Right cardiac atrium (tissue), 5 donors: Measurements from ENCODE around the gene CLDND2. TPM values are rescaled to one million over a fixed set of nuclear protein-coding genes. Genes with fewer than 3 reads are reported as not detected.
"Not testable (repeated sequence)": the region's sequence is repeated elsewhere in the genome, so short reads cannot be mapped to it uniquely, and the experiment has no call there.

Source experiments
- ATAC-seq, 2 donors: fragments of 200-7000 bp; cut with Tn5 transposase; one replicate each; pipeline versions ENCODE4 v1.8.0 to v1.9.1; 2020; ENCODE audit warnings: moderate library complexity in 2 of 2, mild to moderate bottlenecking in 1 of 2
- DNase-seq, 3 donors: peaks; one replicate each; pipeline ENCODE4 v3.0.0-alpha.2; 2020
- H3K27ac ChIP-seq: one replicate; pipeline ENCODE4 v1.5.1; 2013; ENCODE audit warnings: mild to moderate bottlenecking, low read length, control low read depth, moderate library complexity
- H3K27me3 ChIP-seq: one replicate; pipeline ENCODE4 v1.6.1; 2013; ENCODE audit not compliant: control insufficient read depth, insufficient read depth
- H3K4me1 ChIP-seq: one replicate; pipeline ENCODE4 v1.6.1; 2013; ENCODE audit warnings: low read length; ENCODE audit not compliant: control insufficient read depth, insufficient read depth
- H3K4me3 ChIP-seq: one replicate; pipeline ENCODE4 v1.5.1; 2013; ENCODE audit warnings: low read length, control low read depth
- H3K9me3 ChIP-seq: one replicate; pipeline ENCODE4 v1.6.1; 2013; ENCODE audit warnings: low read length; ENCODE audit not compliant: control insufficient read depth
- WGBS: extraction: QIAGEN DNeasy Blood & Tissue Kit; methylation state at CpG from one replicate; pipeline ENCODE4 v1.1.7; 2013; 5-methylcytosine and 5-hydroxymethylcytosine counted together
- intact Hi-C, 4 donors: fragments of 100-400 bp; cut with DNase I; formaldehyde crosslinking; loops; one replicate each; pipeline versions ENCODE4 v1.11.0 to v1.14.0; 2022 to 2023
- long read RNA-seq, 4 donors: library from polyadenylated mRNA; unstranded; transcript quantifications; one replicate each; pipeline ENCODE4 v2.0.0, GENCODE V29; 2020 to 2021
- polyA plus RNA-seq: library from polyadenylated mRNA; stranded (reverse); fragments of 200-250 nt; gene quantifications from one replicate; pipeline ENCODE4 v1.2.3, GENCODE V29; 2013
- total RNA-seq, 4 donors: library from RNA; stranded (reverse); fragmentation: NEBNext Ultra II Directional; extraction: Animal tissue kit (Norgen Biotek cat#: 25700); gene quantifications; one replicate each; pipeline ENCODE4 v1.2.1, GENCODE V29; 2021
- donor health status: healthy with polysubstance abuse.
- donor health status: DM: no; HTN: yes; CAD: no.
- donor health status: DM: no; HTN: no; CAD: no.
- donor health status: DM: no; HTN: yes; CAD: no; lungs with severe emphysema.
- donor health status: DM: yes; HTN: yes; CAD: no.

The CLDND2 gene
- total RNA-seq (1 to 10 TPM; 1.1 to 2.5 (median 2.2) TPM), polyA plus RNA-seq (0.45 TPM)
- long read RNA-seq, donor 1, result 0 reads
- long read RNA-seq, donor 2, partial matches to known transcripts, result 1 of 1 reads
- long read RNA-seq, donor 2, other reads (novel, unspliced or antisense), result 0 of 1 reads
- long read RNA-seq, donor 3, partial matches to known transcripts, result 2 of 2 reads
- long read RNA-seq, donor 3, other reads (novel, unspliced or antisense), result 0 of 2 reads
- long read RNA-seq, donor 4, partial matches to known transcripts, result 1 of 1 reads
- long read RNA-seq, donor 4, other reads (novel, unspliced or antisense), result 0 of 1 reads

DNA sequence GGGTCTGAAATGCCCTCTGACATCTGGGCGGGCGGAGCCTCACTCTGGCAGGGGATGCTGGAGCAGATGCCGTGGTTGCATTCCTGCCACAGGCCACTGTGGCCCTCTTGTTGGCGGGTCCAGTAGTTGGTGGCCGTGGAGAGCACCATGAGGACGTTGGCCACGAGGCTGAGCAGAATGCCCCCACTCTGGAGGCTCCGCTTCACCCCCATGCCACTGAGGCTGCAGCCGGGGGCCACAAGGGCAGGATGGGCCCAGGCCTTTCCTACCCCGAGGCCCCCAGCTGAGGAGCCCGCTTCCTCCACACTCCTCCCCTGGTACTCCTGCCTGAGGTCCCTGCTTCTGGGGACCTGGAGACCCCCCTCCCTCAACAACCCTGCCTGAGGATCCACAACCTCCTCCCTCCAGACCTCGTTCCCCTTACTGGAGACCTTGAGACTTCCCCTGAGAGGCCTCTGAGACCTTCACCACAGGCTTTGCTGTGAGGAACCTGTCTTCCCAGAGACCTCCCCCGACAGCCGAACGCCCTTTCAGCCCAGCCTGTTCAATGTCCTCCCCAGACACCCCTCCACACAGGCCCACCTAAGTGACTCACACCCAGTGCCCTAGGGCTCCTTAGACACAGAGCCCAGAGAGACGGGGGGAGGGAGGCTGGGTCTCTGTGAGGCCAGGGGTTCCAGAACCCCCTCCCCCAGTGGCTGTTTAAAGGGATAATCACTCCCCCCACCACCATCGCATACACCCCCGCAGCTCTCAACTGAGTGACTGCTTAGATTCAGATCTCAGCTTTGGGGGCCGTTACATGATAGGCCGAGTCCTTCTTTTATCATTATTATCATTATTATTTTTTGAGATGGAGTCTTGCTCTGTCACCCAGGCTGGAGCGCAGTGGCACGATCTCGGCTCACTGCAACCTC, at the start of gene CLDND2:
Gene CLDND2 (minus strand): TSS at position 638 of the 917 bp plus-strand sequence. CDS start 426 bp downstream, at position 212.
- intact Hi-C loops, result no loop called here
- Histone ChIP-seq H3K4me3 (peak within 1 kb of the TSS; percentile 37), H3K27me3 (no peaks in the 10 kb centered on the region), H3K4me1 (peaks cover 6% of the 10 kb centered on the region), H3K27ac (peak within 1 kb of the TSS; percentile 61), H3K9me3 (no peaks in the 10 kb centered on the region)
- no peak for ATAC-seq
- 62% methylated on average over 23 of the region's 23 CpGs for WGBS
- DNase-seq, result peak in 1 of 3 donors; percentile 56

DNA sequence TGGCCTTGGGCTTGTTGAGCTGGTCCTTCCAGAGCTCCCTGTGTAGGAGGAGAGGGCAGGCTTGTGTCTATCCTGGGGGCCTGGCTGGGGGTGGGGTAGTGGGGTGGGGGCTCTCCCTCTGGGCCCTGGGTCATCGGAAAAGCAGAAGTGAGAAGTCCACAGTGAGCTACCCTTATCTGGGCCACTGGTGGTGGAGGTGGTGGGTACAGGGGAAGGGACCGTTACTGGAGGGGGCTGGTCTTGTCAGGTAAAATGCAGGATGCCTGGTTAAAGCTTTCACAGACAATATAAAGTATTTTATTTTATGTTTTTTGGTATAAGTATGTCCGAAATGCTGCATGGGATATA, 49.0 kb upstream of the CLDND2 start:
- peak in 1 of 2 donors; percentile 37 for ATAC-seq
- Histone ChIP-seq H3K27me3 (no peaks in the 10 kb centered on the region), H3K4me3 (no peak overlapping the region), H3K27ac (no peak overlapping the region), H3K4me1 (no peaks in the 10 kb centered on the region), H3K9me3 (no peaks in the 10 kb centered on the region)
- 67% methylated on average over 3 of the region's 3 CpGs for WGBS
- intact Hi-C loops, result no loop called here
- DNase-seq, result no peak

DNA sequence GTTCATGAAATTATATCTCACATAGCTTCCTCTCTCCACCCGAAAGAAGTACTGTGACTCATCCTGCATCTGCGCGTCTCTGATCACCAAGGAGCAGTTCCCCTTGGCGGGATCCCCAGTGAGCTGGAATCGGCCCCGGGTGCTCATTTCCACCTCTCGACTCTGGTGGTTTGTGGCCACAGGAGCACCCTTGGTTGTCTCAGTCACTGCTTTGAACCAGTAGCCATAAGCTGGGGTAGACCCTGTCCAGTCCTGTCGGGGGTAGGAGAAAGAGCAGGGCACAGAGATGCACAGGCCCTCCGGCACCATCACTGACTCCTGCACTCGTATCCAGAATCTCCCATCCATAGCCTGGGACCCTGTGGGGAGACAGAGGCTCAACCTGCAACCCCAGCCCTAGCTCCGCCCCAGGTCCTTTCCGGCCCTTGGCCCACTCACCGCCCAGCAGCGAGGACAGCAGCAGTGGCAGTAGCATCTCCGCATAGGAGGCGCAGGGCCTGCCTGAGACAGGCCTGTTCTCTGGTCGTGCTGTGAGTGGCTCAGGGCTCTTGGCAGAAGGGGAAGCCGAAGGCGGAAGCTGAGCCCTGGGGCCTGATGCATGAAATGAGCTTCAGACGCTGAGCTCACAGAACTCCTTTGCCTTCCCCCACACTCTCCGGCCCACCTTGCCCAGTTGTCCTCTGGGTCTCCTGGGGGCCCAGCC, 48.5 kb upstream of the CLDND2 start, which contains the start of gene SIGLEC10:
Gene SIGLEC10 (minus strand): TSS at position 536 of the 703 bp plus-strand sequence. CDS start 61 bp downstream, at position 475.
- no peak within 1 kb of the TSS for H3K4me3 ChIP-seq

DNA sequence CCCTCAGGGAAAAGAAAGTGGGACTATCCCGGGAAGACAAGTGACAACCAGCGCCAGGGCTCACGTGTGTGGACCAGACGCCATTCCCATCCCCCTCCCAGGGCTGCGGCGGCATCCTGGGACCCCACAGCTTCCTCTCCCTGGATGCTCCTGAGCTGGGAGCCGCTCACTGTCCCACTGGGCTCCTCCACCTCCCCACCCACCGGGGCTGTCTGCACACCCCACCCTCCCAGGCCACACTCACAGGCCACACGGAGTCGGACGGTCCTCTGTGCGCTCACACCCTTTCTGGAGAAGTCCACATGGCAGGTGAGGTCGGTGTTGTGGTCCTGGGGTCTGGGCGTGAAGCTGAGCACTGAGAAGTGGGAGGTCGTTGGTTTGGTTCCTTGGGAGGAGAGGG, 47.6 kb upstream of the CLDND2 start:
- DNase-seq, H3K27ac ChIP-seq, H3K4me3 ChIP-seq, intact Hi-C loops, H3K27me3 ChIP-seq, ATAC-seq, H3K4me1 ChIP-seq, H3K9me3 ChIP-seq: not testable (repeated sequence)
- WGBS, result 74% methylated on average over 15 of the region's 15 CpGs

More for the DNA sequence above, 48.5 kb upstream of the CLDND2 start, which contains the start of gene SIGLEC10:
- WGBS, result 52% methylated on average over 21 of the region's 21 CpGs
- intact Hi-C loops, result no loop called here
- Histone ChIP-seq H3K27me3 (no peaks in the 10 kb centered on the region), H3K27ac (no peak within 1 kb of the TSS), H3K9me3 (no peaks in the 10 kb centered on the region), H3K4me1 (no peaks in the 10 kb centered on the region)
- peak; percentile 39 to 59 for ATAC-seq
- DNase-seq, result peak; percentile 45 to 80 (median 72)

DNA sequence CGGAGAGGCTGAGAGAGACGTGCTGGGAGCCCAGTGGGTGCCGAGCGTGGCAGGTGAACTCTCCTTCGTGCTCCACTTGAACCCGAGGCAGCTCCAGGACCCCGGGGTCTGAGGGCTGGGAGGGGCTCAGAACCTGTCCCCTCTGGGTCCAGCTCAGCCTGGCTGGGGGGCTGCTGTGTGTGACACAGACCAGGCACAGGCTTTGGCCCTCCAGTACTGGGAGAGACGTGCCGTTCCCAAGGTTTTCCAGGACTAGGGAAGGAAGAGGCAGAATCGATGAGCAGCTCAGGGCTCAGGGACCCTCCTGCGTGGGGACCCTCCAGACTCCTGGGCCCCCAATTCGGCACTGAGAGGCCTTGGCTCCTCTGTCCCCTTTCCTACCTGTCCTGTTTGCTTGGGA, 46.4 kb upstream of the CLDND2 start:
- no peak for DNase-seq
- 83% methylated on average over 12 of the region's 12 CpGs for WGBS
- Histone ChIP-seq H3K27ac (no peak overlapping the region), H3K27me3 (no peaks in the 10 kb centered on the region), H3K4me1 (no peaks in the 10 kb centered on the region), H3K9me3 (no peaks in the 10 kb centered on the region), H3K4me3 (no peak overlapping the region)
- intact Hi-C loops, result no loop called here
- ATAC-seq, result no peak

DNA sequence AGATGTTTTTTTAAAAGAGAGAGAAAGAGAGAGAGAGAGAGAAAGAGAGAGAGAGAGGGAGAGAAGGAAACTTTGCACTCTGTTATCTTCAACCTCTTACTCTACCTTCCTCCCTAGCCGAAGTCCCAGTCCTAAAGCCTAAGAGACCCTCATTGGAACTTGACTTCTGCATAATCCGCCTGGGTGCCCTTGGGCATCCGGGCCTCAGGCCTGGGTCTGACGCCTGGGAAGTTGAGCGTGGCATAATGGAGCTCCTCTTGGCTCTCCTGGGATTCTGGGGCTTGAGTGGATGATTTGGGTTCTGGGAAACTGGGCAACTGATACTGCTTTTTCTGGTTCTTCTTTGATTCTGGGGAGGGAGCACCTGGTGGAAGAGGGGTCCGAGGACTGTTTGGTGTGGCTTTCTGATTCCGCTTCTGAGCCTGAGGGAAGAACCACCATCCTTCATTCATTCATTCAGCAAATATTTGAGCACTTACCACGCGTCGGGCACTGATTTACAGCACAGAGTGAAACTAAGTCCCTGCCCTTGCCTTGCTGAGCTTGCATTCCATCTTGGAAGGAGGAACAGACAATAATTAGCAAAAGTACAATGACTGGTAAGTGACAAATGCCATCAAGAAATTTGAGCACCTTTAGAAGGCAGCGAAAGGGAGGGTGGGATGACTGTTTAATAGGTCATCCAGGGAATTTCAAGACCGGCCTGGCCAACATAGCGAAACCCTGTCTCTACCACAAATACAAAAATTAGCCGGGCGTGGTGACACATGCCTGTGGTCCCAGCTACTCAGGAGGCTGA, 42.3 kb upstream of the CLDND2 start:
- no peak for ATAC-seq
- Histone ChIP-seq H3K4me1 (no peaks in the 10 kb centered on the region), H3K27ac (no peak overlapping the region), H3K9me3 (no peaks in the 10 kb centered on the region), H3K4me3 (no peak overlapping the region), H3K27me3 (no peaks in the 10 kb centered on the region)
- DNase-seq, result no peak
- intact Hi-C loops, result no loop called here
- WGBS, result 91% methylated on average over 15 of the region's 15 CpGs

DNA sequence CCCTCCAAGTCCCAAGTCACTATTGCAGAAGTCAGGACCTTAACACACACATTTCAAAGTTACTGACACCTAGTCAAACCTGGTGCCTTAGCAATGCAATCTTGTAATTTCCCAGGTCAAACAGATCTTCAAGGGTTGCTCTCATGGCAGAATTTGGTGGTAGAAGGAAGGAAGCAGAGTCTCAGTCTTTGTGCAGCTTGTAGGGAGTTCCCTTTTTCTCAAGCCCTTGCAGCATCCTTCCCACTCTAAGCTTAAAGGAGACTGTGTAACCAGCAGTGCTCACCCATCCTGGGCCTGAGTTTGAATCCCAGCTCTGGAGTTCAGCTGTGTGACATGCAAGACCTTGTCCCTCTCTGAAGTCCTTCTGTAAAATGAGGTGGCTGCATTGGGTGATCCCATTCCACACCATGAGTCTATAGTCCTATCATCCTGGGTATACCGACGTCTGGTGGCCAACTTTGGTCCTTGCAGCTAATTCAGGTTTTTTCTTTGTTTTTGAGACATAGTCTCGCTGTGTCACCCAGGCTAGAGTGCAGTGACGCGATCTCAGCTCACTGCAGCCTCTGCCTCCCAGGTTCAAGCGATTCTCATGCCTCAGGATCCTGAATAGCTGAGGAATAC, 38.8 kb upstream of the CLDND2 start:
- 54% methylated on average over 6 of the region's 6 CpGs for WGBS
- Histone ChIP-seq H3K27me3 (no peaks in the 10 kb centered on the region), H3K27ac (no peak overlapping the region), H3K4me1 (no peaks in the 10 kb centered on the region), H3K9me3 (no peaks in the 10 kb centered on the region), H3K4me3 (no peak overlapping the region)
- ATAC-seq (peak in 1 of 2 donors; percentile 63), DNase-seq (no peak)
- intact Hi-C loops, result no loop called here

GRCh38 chr19:51402117-51402516, 33.3 kb upstream of the CLDND2 start:
- Histone ChIP-seq H3K27me3 (no peaks in the 10 kb centered on the region), H3K9me3 (no peaks in the 10 kb centered on the region), H3K4me3 (no peak overlapping the region), H3K27ac (no peak overlapping the region), H3K4me1 (no peaks in the 10 kb centered on the region)
- 95% methylated on average over 9 of the region's 9 CpGs for WGBS
- intact Hi-C loops, result no loop called here
- DNase-seq (no peak), ATAC-seq (no peak)

- not testable (repeated sequence) for H3K9me3 ChIP-seq, ATAC-seq, H3K4me1 ChIP-seq, H3K4me3 ChIP-seq, H3K27ac ChIP-seq, H3K27me3 ChIP-seq, DNase-seq
- intact Hi-C loops, result loop anchor here in 1 of 4 donors (10.0 kb wide), 1 partner anchor 65 kb away; no protein-coding TSS in a partner anchor
- 83% methylated on average over 7 of the region's 7 CpGs for WGBS
These were observed 31.1 kb upstream of the CLDND2 start for GRCh38 chr19:51399936-51400335.

DNA sequence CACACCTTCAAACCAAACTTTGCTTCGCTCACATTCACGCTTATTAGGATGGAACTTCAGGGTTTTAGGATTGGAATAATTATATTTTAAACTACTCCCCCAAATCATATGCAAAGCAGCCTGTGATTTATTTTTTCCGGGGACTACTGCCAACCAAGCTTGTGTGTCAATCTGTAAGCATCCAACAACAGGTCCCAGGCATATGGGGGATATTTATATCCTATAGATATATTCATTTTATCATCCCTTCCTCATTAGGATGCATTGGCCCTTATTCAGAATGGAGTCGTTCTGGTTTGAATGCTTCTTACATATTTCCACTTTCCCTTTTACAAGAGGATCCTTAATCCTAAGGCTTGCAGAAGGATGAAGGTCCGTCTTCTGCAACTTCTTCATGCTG, 30.4 kb upstream of the CLDND2 start:
- intact Hi-C loops, result loop anchor here in 1 of 4 donors (10.0 kb wide), 1 partner anchor 64 kb away; no protein-coding TSS in a partner anchor

More for the DNA sequence above, 30.4 kb upstream of the CLDND2 start:
- Histone ChIP-seq H3K4me1 (no peaks in the 10 kb centered on the region), H3K9me3 (no peaks in the 10 kb centered on the region), H3K27me3 (no peaks in the 10 kb centered on the region), H3K4me3 (no peak overlapping the region), H3K27ac (no peak overlapping the region)
- ATAC-seq (no peak), DNase-seq (no peak)
- 88% methylated on average over 5 of the region's 5 CpGs for WGBS
